Endodermal cell (in vitro differentiated cells): ENCODE results near the gene RNU7-1. TPM values are rescaled to one million over a fixed set of nuclear protein-coding genes. Genes with fewer than 3 reads are reported as not detected.

Source experiments
- DNase-seq: peaks from one replicate; pipeline ENCODE4 v3.0.0-alpha.2; 2017
- H3K27ac ChIP-seq: 2 replicates; pipeline ENCODE4 v1.5.1; 2013; ENCODE audit warnings: mild to moderate bottlenecking, low read depth, low read length, moderate library complexity
- H3K27me3 ChIP-seq: 2 replicates; pipeline ENCODE4 v1.6.1; 2013; ENCODE audit warnings: mild to moderate bottlenecking, low read length, moderate library complexity; ENCODE audit not compliant: insufficient read depth, control insufficient read depth, poor library complexity, severe bottlenecking
- H3K36me3 ChIP-seq: 2 replicates; pipeline ENCODE4 v1.7.0; 2013; ENCODE audit warnings: mild to moderate bottlenecking, low read length, moderate library complexity; ENCODE audit not compliant: control insufficient read depth, insufficient read depth
- H3K4me1 ChIP-seq: one replicate; pipeline ENCODE4 v1.7.0; 2013; ENCODE audit warnings: low read length; ENCODE audit not compliant: control insufficient read depth, insufficient read depth
- H3K4me3 ChIP-seq: 2 replicates; pipeline ENCODE4 v1.5.1; 2013; ENCODE audit warnings: mild to moderate bottlenecking, low read length, moderate library complexity
- H3K9ac ChIP-seq: 2 replicates; pipeline ENCODE4 v1.6.1; 2013; ENCODE audit warnings: mild to moderate bottlenecking, low read length, moderate library complexity; ENCODE audit not compliant: poor library complexity, severe bottlenecking; ENCODE audit errors: extremely low read depth
- H3K9me3 ChIP-seq: 2 replicates; pipeline ENCODE4 v1.6.1; 2013; ENCODE audit warnings: mild to moderate bottlenecking, low read length, moderate library complexity; ENCODE audit not compliant: control insufficient read depth
- H3K27ac Mint-ChIP-seq: 2 replicates; pipeline ENCODE4 v1.8.0; 2020; ENCODE audit warnings: mixed read lengths
- H3K27me3 Mint-ChIP-seq: 2 replicates; pipeline ENCODE4 v1.8.0; 2021; ENCODE audit warnings: mild to moderate bottlenecking, mixed read lengths; ENCODE audit not compliant: insufficient read depth
- H3K36me3 Mint-ChIP-seq: 2 replicates; pipeline ENCODE4 v1.8.0; 2020; ENCODE audit warnings: low read depth, mixed read lengths
- H3K4me1 Mint-ChIP-seq: 2 replicates; pipeline ENCODE4 v1.8.0; 2020; ENCODE audit warnings: mixed read lengths
- H3K4me3 Mint-ChIP-seq: 2 replicates; pipeline ENCODE4 v1.8.0; 2020; ENCODE audit warnings: mild to moderate bottlenecking, moderate library complexity, mixed read lengths
- H3K9me3 Mint-ChIP-seq: 2 replicates; pipeline ENCODE4 v1.8.0; 2020; ENCODE audit warnings: mild to moderate bottlenecking, mixed read lengths
- WGBS, 2 experiments: methylation state at CpG; one replicate each; pipeline versions ENCODE4 v1.1.5 to v1.1.7; 2013; ENCODE audit warnings: missing lambda C conversion rate in 2 of 2, mixed read lengths in 1 of 2; ENCODE audit not compliant: insufficient coverage in 1 of 2, insufficient read length in 1 of 2; 5-methylcytosine and 5-hydroxymethylcytosine counted together
- total RNA-seq, 2 donors: library from RNA; stranded (reverse); fragmentation: NEBNext Ultra II Directional in 1 of 2; extraction: Animal tissue kit (Norgen Biotek cat#: 25700) in 1 of 2; gene quantifications; 2 replicates in 1 of 2; 3 replicates in 1 of 2; pipeline ENCODE4 v1.2.1, GENCODE V29; 2021
- TF ChIP-seq, protein P1 (sequence below): fragments of 200-600 bp; sonication (generic); conservative IDR thresholded peaks from 2 replicates; pipeline ENCODE4 v1.5.0; 2021; ENCODE audit warnings: antibody characterized with exemption, mild to moderate bottlenecking

Gene RNU7-1
- total RNA-seq, 2 donors from 2014 or later = not detected

- Histone ChIP-seq H3K27me3 (no peaks in the 10 kb centered on the region), H3K4me3 (peak overlapping the region; percentile 89), H3K9me3 (no peaks in the 10 kb centered on the region), H3K36me3 (peaks cover 11% of the 10 kb centered on the region), H3K9ac (peak overlapping the region; percentile 52), H3K4me1 (peaks cover 7% of the 10 kb centered on the region), H3K27ac (no peak overlapping the region)
- Mint-ChIP-seq H3K27me3 (no peaks in the 10 kb centered on the region), H3K27ac (peak overlapping the region; percentile 100), H3K4me1 (peaks cover 43% of the 10 kb centered on the region), H3K9me3 (no peaks in the 10 kb centered on the region), H3K4me3 (peak overlapping the region; percentile 84), H3K36me3 (peaks cover 12% of the 10 kb centered on the region)
- DNase-seq = peak; percentile 100
- 6 to 26% methylated on average over 16 to 32 of the region's 32 CpGs for WGBS, 2 experiments
- TF ChIP-seq, protein P1, sequence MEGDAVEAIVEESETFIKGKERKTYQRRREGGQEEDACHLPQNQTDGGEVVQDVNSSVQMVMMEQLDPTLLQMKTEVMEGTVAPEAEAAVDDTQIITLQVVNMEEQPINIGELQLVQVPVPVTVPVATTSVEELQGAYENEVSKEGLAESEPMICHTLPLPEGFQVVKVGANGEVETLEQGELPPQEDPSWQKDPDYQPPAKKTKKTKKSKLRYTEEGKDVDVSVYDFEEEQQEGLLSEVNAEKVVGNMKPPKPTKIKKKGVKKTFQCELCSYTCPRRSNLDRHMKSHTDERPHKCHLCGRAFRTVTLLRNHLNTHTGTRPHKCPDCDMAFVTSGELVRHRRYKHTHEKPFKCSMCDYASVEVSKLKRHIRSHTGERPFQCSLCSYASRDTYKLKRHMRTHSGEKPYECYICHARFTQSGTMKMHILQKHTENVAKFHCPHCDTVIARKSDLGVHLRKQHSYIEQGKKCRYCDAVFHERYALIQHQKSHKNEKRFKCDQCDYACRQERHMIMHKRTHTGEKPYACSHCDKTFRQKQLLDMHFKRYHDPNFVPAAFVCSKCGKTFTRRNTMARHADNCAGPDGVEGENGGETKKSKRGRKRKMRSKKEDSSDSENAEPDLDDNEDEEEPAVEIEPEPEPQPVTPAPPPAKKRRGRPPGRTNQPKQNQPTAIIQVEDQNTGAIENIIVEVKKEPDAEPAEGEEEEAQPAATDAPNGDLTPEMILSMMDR = peak; percentile 21
Measured at GRCh38 chr12:6946033-6946919, 2.7 kb downstream of the RNU7-1 start.

DNA sequence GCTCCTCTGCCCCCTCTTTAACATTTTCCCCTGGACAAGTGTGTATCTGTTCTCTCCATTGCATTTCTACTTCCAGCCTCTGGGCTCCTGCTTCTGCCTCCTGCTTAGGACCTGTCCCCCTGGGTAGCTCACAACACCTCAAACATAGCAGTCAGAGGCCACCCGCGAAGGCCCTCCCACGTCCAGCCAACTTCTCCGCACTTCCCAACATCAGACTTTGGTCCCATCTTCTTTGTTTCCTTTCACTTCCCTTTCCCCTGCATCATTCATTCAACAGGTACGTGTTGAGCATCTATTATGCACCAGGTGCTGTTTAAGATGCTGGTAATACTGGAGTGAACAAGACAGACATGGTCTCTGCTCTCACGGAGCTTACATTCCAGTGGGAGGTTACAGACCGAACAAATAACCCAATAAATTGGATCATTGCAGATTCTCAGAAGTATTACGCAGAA lies 3.3 kb downstream of the RNU7-1 start:
- peaks cover 5% of the 10 kb centered on the region for H3K36me3 ChIP-seq
- no peaks in the 10 kb centered on the region for H3K9me3 Mint-ChIP-seq
- H3K4me3 ChIP-seq = peak overlapping the region; percentile 89
- H3K4me1 ChIP-seq = peaks cover 7% of the 10 kb centered on the region
- WGBS, 2 experiments = 61 to 72% methylated on average over 6 to 8 of the region's 8 CpGs
- TF ChIP-seq, protein P1 = peak; percentile 14
- H3K36me3 Mint-ChIP-seq = peaks cover 7% of the 10 kb centered on the region
- H3K27me3 Mint-ChIP-seq = no peaks in the 10 kb centered on the region
- H3K4me3 Mint-ChIP-seq = peak overlapping the region; percentile 84
- H3K4me1 Mint-ChIP-seq = peaks cover 43% of the 10 kb centered on the region
- peak overlapping the region; percentile 52 for H3K9ac ChIP-seq
- no peaks in the 10 kb centered on the region for H3K9me3 ChIP-seq
- no peak overlapping the region for H3K27ac ChIP-seq
- no peaks in the 10 kb centered on the region for H3K27me3 ChIP-seq
- no peak for DNase-seq
- peak overlapping the region; percentile 100 for H3K27ac Mint-ChIP-seq

DNA sequence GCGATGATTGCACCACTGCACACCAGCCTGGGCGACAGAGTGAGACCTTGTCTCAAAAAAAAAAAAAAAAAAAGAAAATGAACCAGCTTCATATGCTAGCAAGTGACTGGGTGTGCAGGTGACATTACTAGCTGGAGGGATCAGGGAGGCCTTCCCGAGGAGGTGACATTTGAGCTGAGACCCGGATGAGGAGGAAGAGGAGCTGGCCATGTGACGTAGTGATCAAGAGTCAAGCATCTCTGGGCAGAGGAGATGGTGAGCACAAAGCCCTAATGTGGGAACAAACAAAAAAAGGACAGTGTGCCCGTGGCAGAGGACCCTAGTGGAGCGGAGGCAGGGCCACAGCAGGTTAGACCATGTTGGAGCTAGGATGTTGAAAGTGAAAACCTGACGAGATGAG lies 4.0 kb downstream of the RNU7-1 start:
- H3K36me3 ChIP-seq = peaks cover under 1% of the 10 kb centered on the region
- no peaks in the 10 kb centered on the region for H3K27me3 ChIP-seq
- H3K4me3 ChIP-seq = no peak overlapping the region
- Mint-ChIP-seq H3K4me1 (peaks cover 38% of the 10 kb centered on the region), H3K27ac (peak overlapping the region; percentile 54), H3K27me3 (no peaks in the 10 kb centered on the region), H3K9me3 (no peaks in the 10 kb centered on the region), H3K36me3 (peaks cover 5% of the 10 kb centered on the region), H3K4me3 (peak overlapping the region; percentile 6)
- no peak overlapping the region for H3K27ac ChIP-seq
- no peaks in the 10 kb centered on the region for H3K9me3 ChIP-seq
- H3K4me1 ChIP-seq = peaks cover 7% of the 10 kb centered on the region
- TF ChIP-seq, protein P1 = no peak
- DNase-seq = no peak
- 92 to 94% methylated on average over 6 to 8 of the region's 8 CpGs for WGBS, 2 experiments
- no peak overlapping the region for H3K9ac ChIP-seq
